Vagina (tissue), 2 donors: ENCODE measurements around the gene ANKRD10.

Experiments used
- POLR2A ChIP-seq, 2 donors: fragments of 450-650 bp; IDR thresholded peaks; one replicate each; pipeline ENCODE4 v1.6.1; 2017; ENCODE audit warnings: antibody characterized with exemption in 2 of 2, mild to moderate bottlenecking in 2 of 2, moderate library complexity in 2 of 2
- TF ChIP-seq, protein P1 (sequence below), 3 experiments: fragments of 450-650 bp in 2 of 3; fragments of 200-600 bp in 1 of 3; sonication (generic) in 1 of 3; IDR thresholded peaks; one replicate each; pipeline ENCODE4 v1.5.1; 2017 to 2019; ENCODE audit warnings: antibody characterized with exemption in 3 of 3, mild to moderate bottlenecking in 2 of 3, moderate library complexity in 2 of 3

DNA sequence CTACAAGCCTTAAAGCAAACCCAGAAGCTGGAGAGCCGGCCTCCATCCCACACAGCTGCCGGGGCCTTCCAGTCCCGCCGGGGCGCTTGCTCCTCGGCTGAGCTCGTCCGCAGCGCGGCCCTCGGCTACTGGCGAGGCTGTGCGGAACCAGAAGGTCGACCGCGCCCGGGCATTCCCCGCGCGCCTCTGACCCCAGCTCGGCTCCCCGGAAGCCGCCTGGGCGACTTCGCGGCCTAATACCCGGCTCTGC lies 863 bp downstream of the ANKRD10 start:
- TF ChIP-seq, protein P1, sequence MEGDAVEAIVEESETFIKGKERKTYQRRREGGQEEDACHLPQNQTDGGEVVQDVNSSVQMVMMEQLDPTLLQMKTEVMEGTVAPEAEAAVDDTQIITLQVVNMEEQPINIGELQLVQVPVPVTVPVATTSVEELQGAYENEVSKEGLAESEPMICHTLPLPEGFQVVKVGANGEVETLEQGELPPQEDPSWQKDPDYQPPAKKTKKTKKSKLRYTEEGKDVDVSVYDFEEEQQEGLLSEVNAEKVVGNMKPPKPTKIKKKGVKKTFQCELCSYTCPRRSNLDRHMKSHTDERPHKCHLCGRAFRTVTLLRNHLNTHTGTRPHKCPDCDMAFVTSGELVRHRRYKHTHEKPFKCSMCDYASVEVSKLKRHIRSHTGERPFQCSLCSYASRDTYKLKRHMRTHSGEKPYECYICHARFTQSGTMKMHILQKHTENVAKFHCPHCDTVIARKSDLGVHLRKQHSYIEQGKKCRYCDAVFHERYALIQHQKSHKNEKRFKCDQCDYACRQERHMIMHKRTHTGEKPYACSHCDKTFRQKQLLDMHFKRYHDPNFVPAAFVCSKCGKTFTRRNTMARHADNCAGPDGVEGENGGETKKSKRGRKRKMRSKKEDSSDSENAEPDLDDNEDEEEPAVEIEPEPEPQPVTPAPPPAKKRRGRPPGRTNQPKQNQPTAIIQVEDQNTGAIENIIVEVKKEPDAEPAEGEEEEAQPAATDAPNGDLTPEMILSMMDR (IDR thresholded peaks at IDR 0.05) = no peak
- TF ChIP-seq POLR2A (IDR thresholded peaks at IDR 0.05) = no peak
